ENCODE data around the gene APBB2. TPM values are rescaled to one million over a fixed set of nuclear protein-coding genes. Genes with fewer than 3 reads are reported as not detected.

Gene APBB2
- total RNA-seq, 1 experiment from 2014 or later = 80.7 TPM

GRCh38 chr4:41221850-41222645 is 7.7 kb upstream of the APBB2 start:
- intact Hi-C loops (cut with micrococcal nuclease; ENCODE audit: unreplicated experiment) = no loop called here
- Histone ChIP-seq H3K4me1 (0 out of 2 replicates have a peak, but pooled peaks cover 4% of the 10 kb centered on the region), H3K9me3 (no peaks in the 10 kb centered on the region), H3K36me3 (ENCODE audit: control insufficient read depth, insufficient read depth, low read length) (no peaks in the 10 kb centered on the region), H3K4me3 (ENCODE audit: low read depth, low read length) (no peak overlapping the region), H3K27me3 (replicated peaks; ENCODE audit: control insufficient read depth, insufficient read depth, low read length) (no peaks in the 10 kb centered on the region)
- Mint-ChIP-seq H3K4me3 (ENCODE audit: unreplicated experiment) (no peak overlapping the region), H3K36me3 (ENCODE audit: insufficient read depth, unreplicated experiment) (no peaks in the 10 kb centered on the region), H3K4me1 (ENCODE audit: low read depth, unreplicated experiment) (peaks cover 9% of the 10 kb centered on the region), H3K27ac (ENCODE audit: unreplicated experiment) (no peak overlapping the region), H3K9me3 (ENCODE audit: unreplicated experiment) (no peaks in the 10 kb centered on the region), H3K27me3 (ENCODE audit: insufficient read depth, unreplicated experiment) (no peaks in the 10 kb centered on the region)
- TF ChIP-seq, protein P1, sequence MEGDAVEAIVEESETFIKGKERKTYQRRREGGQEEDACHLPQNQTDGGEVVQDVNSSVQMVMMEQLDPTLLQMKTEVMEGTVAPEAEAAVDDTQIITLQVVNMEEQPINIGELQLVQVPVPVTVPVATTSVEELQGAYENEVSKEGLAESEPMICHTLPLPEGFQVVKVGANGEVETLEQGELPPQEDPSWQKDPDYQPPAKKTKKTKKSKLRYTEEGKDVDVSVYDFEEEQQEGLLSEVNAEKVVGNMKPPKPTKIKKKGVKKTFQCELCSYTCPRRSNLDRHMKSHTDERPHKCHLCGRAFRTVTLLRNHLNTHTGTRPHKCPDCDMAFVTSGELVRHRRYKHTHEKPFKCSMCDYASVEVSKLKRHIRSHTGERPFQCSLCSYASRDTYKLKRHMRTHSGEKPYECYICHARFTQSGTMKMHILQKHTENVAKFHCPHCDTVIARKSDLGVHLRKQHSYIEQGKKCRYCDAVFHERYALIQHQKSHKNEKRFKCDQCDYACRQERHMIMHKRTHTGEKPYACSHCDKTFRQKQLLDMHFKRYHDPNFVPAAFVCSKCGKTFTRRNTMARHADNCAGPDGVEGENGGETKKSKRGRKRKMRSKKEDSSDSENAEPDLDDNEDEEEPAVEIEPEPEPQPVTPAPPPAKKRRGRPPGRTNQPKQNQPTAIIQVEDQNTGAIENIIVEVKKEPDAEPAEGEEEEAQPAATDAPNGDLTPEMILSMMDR (IDR thresholded peaks at IDR 0.05; ENCODE audit: insufficient read depth in 1 of 2, low read depth in 1 of 2, low read length in 1 of 2, severe bottlenecking in 1 of 2, unreplicated experiment in 1 of 2) = no peak
- no TSS peak for BruUV-seq (replicated peaks)
- ChIA-PET POLR2A (interaction anchor here (1.1 kb wide), 1 partner anchor 35 kb away, joined by 3 read pairs; the partner anchor contains the start of gene UCHL1), CTCF (no interaction called here)
- DNase-seq = no peak

DNA sequence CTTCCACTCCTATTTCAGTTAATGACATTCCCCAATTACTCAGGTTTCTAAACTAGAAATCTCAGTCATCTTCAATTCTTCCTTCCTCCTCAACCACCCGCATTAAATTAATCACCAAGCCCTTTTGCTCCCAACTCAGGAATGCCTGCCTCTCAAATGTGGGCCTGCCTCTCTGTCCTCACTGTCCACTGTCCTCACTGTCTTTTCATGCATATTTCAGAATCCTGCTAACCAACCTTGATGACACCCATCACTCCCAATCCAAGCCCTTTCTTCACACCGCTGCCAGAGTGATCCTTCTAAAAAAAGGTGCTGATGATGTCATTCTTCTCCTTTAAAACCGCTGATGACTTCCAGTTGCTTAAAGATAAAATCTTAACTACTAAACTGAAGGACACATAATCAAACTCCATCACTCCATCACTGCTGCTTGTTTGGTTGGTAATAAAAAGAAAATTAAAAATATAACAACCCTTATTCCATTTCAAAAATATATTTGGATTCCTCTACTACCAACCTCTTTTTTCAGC is 5.1 kb upstream of the APBB2 start:
- Mint-ChIP-seq H3K4me1 (ENCODE audit: low read depth, unreplicated experiment) (peaks cover 10% of the 10 kb centered on the region), H3K9me3 (ENCODE audit: unreplicated experiment) (no peaks in the 10 kb centered on the region), H3K27me3 (ENCODE audit: insufficient read depth, unreplicated experiment) (no peaks in the 10 kb centered on the region), H3K36me3 (ENCODE audit: insufficient read depth, unreplicated experiment) (peaks cover 2% of the 10 kb centered on the region), H3K27ac (ENCODE audit: unreplicated experiment) (no peak overlapping the region), H3K4me3 (ENCODE audit: unreplicated experiment) (no peak overlapping the region)
- BruUV-seq (replicated peaks) = no TSS peak
- intact Hi-C loops (cut with micrococcal nuclease; ENCODE audit: unreplicated experiment) = loop anchor here (10.0 kb wide), 1 partner anchor 475 kb away; the partner anchor contains the start of gene NSUN7
- Histone ChIP-seq H3K4me1 (peaks cover 19% of the 10 kb centered on the region), H3K27me3 (replicated peaks; ENCODE audit: control insufficient read depth, insufficient read depth, low read length) (no peaks in the 10 kb centered on the region), H3K36me3 (ENCODE audit: control insufficient read depth, insufficient read depth, low read length) (no peaks in the 10 kb centered on the region), H3K4me3 (ENCODE audit: low read depth, low read length) (no peak overlapping the region), H3K9me3 (no peaks in the 10 kb centered on the region)
- CTCF ChIA-PET = no interaction called here
- POLR2A ChIA-PET = no interaction called here
- DNase-seq = no peak
- TF ChIP-seq, protein P1 (IDR thresholded peaks at IDR 0.05; ENCODE audit: insufficient read depth in 1 of 2, low read depth in 1 of 2, low read length in 1 of 2, severe bottlenecking in 1 of 2, unreplicated experiment in 1 of 2) = no peak

DNA sequence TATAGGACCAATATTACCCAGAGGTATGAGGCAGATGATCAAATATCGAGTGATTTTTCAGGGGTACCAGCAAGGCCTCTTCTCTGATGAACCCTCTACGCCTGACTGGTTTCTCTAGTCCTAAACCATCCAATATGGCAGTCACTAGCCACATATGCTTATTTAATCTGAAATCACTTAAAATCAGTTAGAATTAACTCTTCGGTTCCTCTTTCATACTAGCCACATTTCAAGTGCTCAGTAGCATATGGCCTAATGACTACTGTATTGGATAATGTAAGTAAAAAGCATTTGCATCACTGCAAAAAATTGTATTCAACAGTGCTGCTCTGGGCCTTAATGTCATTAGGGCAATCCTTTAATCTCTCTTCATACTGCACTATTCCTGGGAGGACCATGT is 4.4 kb upstream of the APBB2 start:
- H3K36me3 Mint-ChIP-seq (ENCODE audit: insufficient read depth, unreplicated experiment) = peaks cover 8% of the 10 kb centered on the region
- TF ChIP-seq, protein P1 (IDR thresholded peaks at IDR 0.05; ENCODE audit: insufficient read depth in 1 of 2, low read depth in 1 of 2, low read length in 1 of 2, severe bottlenecking in 1 of 2, unreplicated experiment in 1 of 2) = no peak
- ChIA-PET POLR2A (no interaction called here), CTCF (no interaction called here)
- no peaks in the 10 kb centered on the region for H3K27me3 Mint-ChIP-seq (ENCODE audit: insufficient read depth, unreplicated experiment)
- no peaks in the 10 kb centered on the region for H3K9me3 Mint-ChIP-seq (ENCODE audit: unreplicated experiment)
- intact Hi-C loops (cut with micrococcal nuclease; ENCODE audit: unreplicated experiment) = loop anchor here (10.0 kb wide), 1 partner anchor 474 kb away; the partner anchor contains the start of gene NSUN7
- H3K27ac Mint-ChIP-seq (ENCODE audit: unreplicated experiment) = no peak overlapping the region
- no peak for DNase-seq
- peaks cover 10% of the 10 kb centered on the region for H3K4me1 Mint-ChIP-seq (ENCODE audit: low read depth, unreplicated experiment)
- no peaks in the 10 kb centered on the region for H3K36me3 ChIP-seq (ENCODE audit: control insufficient read depth, insufficient read depth, low read length)
- peaks cover 19% of the 10 kb centered on the region for H3K4me1 ChIP-seq
- no TSS peak for BruUV-seq (replicated peaks)
- H3K9me3 ChIP-seq = no peaks in the 10 kb centered on the region
- no peak overlapping the region for H3K4me3 Mint-ChIP-seq (ENCODE audit: unreplicated experiment)
- no peak overlapping the region for H3K4me3 ChIP-seq (ENCODE audit: low read depth, low read length)
- no peaks in the 10 kb centered on the region for H3K27me3 ChIP-seq (replicated peaks; ENCODE audit: control insufficient read depth, insufficient read depth, low read length)

Measured in Caco-2 (cell line).